GM12874 (cell line): ENCODE measurements around the gene KRTAP10-8.

Experiments
- TF ChIP-seq, protein P1 (sequence below): IDR thresholded peaks from 2 replicates; pipeline ENCODE4 v1.5.1; 2011; ENCODE audit warnings: low read depth, mild to moderate bottlenecking, control low read depth, low read length, moderate library complexity; ENCODE audit not compliant: insufficient read depth

KRTAP10-8 gene

GRCh38 chr21:44574457-44575306 lies 37.2 kb upstream of the KRTAP10-8 start:
- TF ChIP-seq, protein P1, sequence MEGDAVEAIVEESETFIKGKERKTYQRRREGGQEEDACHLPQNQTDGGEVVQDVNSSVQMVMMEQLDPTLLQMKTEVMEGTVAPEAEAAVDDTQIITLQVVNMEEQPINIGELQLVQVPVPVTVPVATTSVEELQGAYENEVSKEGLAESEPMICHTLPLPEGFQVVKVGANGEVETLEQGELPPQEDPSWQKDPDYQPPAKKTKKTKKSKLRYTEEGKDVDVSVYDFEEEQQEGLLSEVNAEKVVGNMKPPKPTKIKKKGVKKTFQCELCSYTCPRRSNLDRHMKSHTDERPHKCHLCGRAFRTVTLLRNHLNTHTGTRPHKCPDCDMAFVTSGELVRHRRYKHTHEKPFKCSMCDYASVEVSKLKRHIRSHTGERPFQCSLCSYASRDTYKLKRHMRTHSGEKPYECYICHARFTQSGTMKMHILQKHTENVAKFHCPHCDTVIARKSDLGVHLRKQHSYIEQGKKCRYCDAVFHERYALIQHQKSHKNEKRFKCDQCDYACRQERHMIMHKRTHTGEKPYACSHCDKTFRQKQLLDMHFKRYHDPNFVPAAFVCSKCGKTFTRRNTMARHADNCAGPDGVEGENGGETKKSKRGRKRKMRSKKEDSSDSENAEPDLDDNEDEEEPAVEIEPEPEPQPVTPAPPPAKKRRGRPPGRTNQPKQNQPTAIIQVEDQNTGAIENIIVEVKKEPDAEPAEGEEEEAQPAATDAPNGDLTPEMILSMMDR = no peak

DNA sequence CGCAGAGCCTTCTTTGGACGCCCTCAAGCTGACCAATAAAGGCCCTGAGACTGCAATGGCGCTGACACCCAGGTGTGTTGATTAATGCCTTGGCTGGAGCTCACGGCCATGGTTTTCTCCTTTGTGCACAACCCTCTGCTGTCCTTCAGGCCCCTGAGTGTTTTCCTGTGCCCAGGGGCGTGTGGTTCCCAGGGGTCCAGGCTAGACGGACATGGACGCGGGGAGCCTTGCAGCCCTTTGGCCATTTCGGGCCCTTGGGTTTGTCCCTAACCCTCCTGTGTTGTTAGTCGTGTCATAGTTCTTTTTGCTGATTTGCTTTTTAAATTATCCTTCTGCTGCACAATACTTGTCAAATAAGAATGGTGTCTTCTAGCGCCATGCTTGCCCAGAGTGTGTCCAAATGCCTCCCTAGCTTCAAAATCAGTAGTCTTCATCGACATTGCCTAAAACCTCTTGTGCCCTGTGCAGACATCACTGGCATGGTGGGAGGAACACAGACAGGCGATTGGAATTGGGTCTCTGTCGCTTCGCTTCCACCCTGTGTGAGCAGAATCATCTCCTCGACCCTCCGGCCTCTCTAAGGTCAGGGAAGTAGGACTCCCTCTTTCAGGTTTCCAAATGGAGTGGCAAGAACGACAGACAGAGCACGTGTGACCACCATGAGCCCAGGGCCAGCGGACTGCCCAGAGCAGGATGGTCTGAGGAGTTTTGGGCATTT lies 36.4 kb upstream of the KRTAP10-8 start:
- TF ChIP-seq, protein P1 = no peak

DNA sequence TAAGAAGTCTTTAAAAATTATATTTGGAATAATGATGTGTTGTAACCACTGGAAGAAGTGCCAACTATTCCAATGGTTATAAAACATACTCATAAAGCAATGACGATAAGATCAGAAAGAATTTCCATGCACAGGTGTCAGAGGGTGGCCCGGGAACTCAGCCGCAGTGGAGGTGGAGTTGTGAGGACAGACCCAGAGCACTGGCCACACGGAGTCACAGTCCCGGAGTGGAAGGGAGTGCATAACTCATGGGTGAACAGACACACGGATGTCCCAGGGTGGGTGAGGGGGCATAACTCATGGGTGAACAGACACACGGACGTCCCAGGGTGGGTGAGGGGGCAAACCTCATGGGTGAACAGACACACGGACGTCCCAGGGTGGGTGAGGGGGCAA lies 35.9 kb upstream of the KRTAP10-8 start:
- TF ChIP-seq, protein P1 = no peak

DNA sequence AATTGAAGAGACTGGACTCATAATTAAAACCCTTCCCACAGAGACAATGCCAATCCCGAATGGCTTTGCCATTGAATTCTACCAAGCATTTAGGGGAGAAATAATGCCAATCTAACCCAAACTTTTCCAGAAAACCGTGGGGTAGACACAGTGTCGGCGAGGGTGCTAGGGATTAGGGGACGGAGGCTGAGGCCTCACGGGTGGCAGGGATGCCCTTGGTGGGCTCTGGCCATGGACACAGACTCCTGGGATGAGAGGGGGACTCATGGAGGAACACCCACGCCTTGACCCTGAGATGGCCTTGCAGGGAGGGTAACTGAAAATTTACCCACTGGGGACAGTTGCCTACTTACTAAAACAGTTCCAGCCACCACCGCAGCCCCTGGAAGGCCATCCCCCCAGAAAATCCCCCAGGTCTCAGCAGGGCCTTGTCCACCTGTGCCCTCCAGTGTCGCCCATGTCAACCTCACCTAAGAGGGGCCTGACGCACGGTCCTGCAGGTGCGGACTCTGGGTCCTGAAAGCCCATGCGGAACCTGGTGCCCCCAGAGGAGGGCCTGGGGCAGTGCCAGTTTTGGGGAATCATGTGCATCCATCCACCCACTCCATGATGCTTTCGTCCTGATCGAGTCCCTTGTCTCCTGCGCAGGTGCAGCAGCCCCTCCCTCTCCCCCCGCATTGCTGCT lies 33.4 kb upstream of the KRTAP10-8 start:
- TF ChIP-seq, protein P1 = no peak

GRCh38 chr21:44579056-44579832 lies 32.6 kb upstream of the KRTAP10-8 start:
- TF ChIP-seq, protein P1 = no peak

DNA sequence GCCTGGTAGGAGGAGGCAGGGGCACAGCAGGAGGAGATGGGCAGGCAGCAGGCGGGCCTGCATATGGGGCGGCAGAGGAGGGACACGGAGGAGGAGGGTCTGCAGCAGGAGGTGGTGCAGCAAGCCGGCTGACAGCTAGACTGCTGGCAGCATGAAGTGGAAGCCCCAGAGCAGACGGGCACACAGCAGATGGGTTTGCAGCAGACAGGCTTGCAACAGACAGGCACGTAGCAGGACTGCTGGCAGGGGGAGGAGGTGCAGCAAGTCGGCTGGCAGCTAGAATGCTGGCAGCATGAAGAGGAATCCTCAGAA lies 32.1 kb upstream of the KRTAP10-8 start:
- TF ChIP-seq, protein P1 = no peak
